GM12865 (cell line): ENCODE data around the gene MSL1.

Experiments used
- DNase-seq: peaks from one replicate; pipeline ENCODE4 v3.0.0; 2010; ENCODE audit warnings: low read depth
- H3K4me3 ChIP-seq: 2 replicates; pipeline ENCODE4 v1.5.1; 2011; ENCODE audit warnings: mild to moderate bottlenecking, low read depth, low read length, control low read depth
- TF ChIP-seq, protein P1 (sequence below): IDR thresholded peaks from 2 replicates; pipeline ENCODE4 v1.5.1; 2011; ENCODE audit warnings: low read length, control low read depth, low read depth, inconsistent platforms; ENCODE audit not compliant: insufficient read depth; ENCODE audit errors: missing control alignments

MSL1 gene

DNA sequence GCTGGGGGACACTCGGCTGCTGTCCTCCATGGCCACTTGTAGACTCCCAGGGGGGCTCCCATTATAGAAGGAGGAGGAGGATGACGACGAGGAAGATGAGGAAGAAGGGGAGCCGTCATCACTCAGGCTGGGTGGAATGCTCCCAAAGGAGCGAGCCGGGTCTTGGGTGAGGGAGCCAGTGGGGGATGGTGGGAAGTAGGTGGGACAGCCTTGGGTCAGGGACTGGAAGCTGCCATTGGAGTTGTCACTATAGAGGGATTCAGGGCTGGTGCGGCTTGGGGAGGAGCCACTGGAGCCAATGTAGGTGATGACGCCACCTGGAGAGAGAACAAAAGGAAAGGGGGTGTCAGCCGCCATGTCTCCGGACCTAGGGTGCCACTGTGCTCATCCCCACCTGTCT, 24.7 kb upstream of the MSL1 start:
- TF ChIP-seq, protein P1, sequence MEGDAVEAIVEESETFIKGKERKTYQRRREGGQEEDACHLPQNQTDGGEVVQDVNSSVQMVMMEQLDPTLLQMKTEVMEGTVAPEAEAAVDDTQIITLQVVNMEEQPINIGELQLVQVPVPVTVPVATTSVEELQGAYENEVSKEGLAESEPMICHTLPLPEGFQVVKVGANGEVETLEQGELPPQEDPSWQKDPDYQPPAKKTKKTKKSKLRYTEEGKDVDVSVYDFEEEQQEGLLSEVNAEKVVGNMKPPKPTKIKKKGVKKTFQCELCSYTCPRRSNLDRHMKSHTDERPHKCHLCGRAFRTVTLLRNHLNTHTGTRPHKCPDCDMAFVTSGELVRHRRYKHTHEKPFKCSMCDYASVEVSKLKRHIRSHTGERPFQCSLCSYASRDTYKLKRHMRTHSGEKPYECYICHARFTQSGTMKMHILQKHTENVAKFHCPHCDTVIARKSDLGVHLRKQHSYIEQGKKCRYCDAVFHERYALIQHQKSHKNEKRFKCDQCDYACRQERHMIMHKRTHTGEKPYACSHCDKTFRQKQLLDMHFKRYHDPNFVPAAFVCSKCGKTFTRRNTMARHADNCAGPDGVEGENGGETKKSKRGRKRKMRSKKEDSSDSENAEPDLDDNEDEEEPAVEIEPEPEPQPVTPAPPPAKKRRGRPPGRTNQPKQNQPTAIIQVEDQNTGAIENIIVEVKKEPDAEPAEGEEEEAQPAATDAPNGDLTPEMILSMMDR: no peak

DNA sequence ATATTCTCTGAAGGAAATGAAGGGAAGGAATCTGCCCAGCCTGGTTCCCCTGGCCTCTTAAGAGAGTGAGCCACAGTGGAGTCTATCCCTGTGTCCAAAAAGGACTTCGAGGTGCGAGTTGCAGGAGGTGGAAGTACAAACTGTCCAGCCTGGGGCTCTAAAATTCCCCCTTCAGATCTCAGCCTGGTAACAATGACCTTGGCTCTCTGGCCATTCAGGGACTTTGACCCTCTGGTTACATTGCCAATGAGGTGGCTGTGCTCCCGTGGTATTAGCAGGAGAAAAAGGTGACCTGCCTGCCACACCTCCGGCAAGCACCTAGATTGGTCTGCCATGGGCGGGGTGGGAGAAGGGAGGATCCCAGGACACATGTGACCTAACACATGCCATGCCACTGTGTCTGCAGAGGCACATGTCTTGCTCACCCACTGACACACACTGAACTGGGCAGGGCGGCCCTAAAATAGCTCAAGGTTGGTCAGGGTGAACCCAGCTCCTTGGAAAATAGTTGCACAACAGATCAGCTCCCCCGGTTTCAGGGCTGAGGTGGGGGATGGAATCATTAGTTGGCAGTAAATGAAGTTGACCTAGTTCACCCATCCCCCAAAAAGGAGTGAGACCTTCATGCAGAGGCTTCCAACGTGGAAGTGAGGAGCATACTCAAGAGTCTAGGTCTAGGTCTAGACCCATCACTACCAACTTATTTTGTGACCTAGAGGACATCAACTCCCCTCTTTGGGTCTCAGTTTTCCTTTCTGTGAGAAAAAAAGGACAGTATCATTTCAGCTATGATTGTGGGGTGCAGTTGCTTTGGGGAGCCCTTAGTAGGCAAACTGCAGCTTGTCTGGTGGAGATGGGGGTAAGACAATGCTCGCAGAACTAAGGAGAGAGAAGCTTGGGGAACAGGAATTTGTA, 23.6 kb upstream of the MSL1 start:
- H3K4me3 ChIP-seq: peak overlapping the region; percentile 44
- peak; percentile 36 for DNase-seq
- TF ChIP-seq, protein P1: no peak

More for the DNA sequence above, 24.7 kb upstream of the MSL1 start:
- no peak for DNase-seq
- peak overlapping the region; percentile 69 for H3K4me3 ChIP-seq

DNA sequence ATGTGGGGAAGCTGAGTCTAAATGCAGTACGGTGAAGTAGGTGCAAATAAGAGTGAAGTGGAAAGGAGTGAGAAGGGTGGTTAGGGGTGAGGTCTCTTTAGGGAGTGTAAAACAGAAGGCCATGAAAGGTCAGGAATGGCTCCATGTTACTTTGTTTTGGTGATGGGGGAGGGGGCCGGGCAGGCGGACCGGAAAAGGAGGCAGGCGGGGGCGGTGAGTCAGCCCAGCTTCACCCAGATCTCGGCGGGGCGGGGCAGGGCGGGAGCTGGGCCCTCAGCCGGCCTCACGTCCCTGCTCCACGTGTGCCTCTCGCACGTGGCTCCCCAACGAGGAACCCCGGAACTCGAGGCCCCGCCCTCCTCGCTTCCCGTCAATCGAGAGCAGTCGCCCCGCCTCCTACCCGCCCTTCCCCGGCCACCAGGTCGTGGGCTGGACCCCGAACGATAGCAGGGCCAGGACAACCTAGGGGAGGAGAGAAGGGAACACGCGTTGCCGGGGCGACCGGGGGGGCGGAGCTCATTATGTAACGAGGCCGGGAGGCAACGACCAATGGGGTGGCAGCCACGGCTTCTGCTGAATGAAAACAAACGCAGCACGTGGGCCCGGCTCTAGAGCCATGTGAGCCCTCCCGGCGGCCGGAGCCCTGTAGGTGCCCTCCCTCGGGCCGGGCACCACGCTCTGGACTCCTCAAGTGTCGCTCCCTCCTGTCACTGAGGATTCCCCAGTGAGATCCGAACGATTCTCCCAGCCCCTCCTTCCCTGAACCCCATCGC, 22.7 kb upstream of the MSL1 start:
- peak; percentile 99 for DNase-seq
- H3K4me3 ChIP-seq: peak overlapping the region; percentile 81
- TF ChIP-seq, protein P1: no peak

DNA sequence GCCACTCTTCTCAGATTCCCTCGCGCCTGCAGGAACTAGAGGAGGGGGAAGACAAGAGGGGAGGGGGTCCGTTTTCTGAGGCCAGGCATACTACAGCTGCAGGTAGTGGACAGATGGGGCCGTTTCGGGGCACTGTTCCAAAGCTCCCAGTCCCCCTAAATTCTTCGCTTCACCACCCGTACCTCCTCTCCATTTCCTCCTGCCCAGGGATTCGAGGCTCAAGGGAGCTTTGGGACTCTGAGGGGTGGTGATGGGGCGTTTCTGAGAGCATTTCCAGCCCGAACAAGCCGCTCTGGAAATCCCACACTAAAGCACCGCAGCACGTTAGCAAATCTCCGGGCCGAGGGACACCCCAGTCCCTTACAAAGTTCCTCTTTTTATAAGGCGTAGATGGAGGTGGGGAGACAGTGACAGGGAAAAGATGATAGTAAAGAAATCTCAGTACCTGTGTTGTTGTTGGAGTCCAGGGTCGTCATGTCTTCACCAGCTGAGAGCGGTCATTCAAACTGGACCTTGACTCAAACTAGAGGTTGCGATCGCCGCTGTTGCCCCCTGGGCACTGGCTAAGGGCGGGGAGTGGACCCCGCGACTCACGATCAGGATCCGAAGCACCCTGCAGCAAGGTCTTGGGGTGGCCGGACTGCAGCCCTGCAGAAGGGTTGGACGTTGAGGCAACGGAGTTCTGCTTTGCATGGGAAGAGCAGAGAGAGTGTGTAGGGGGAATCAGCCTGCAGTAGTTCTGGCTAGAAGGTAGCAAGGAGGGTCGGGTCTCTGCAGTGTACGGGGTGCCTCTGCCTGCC, 22.0 kb upstream of the MSL1 start:
- TF ChIP-seq, protein P1: no peak
- peak overlapping the region; percentile 81 for H3K4me3 ChIP-seq
- DNase-seq: no peak

DNA sequence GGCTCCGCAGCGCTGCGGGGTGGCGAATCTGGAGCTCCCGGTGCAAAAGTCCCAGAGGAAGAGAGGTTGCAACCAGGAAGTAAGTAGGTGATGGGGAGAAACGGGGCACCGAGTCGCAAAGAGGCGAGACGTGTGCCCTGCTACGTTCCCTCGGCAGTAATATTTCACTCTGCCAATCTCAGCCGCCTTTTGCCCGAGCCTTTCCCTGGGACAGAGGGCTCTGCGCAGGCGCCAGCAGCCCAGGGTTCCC, 21.4 kb upstream of the MSL1 start, which contains the start of gene NR1D1:
NR1D1 (minus strand) TSS at position 171 of the 250 bp plus-strand sequence. CDS start 495 bp downstream, outside the sequence.
- no peak for DNase-seq
- TF ChIP-seq, protein P1: no peak
- peak within 1 kb of the TSS; percentile 81 for H3K4me3 ChIP-seq

DNA sequence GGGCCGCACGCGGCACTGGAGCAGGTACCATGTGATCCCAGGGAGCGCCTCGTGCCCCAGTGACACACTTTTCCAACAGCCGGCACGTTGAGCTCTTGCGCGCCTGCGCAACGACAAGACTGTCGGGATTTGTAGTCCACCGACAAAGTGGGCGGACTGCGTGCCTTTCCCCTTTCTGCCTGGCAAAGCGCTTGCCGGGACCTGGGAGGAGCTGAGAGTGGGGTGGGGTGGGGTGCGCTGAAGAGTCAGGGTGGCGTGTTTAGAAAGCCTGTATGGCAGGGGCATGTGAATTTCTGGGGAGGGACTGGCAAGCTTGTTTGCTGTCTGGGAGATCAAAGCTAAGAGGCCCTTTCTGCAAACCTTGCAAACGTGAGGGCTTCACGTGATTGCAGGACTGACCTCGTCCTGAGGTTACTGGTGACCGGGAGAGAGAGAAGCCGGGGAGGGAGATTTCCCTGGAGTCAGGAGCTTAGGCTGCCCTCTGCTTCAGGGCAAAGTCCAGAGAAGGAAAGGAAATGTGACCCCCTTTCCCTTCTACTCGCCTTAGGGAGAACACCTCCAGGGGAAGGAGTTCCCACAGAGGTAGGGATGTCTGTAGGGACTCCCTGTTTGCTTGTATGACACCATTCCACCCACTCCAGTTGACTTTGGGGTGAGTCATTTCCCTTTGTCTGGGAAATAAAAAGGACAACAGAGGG, 21.0 kb upstream of the MSL1 start:
- H3K4me3 ChIP-seq: peak overlapping the region; percentile 81
- TF ChIP-seq, protein P1: no peak
- DNase-seq: peak; percentile 96
